ENCODE data around the gene PPIL4. TPM values are rescaled to one million over a fixed set of nuclear protein-coding genes. Genes with fewer than 3 reads are reported as not detected.
A peak's percentile ranks its signal among the peaks of the same experiment; 100 is the strongest.
"Not testable (repeated sequence)": the region's sequence is repeated elsewhere in the genome, so short reads cannot be mapped to it uniquely, and the experiment has no call there.

PPIL4 gene
- total RNA-seq, 1 donor from 2014 or later = 21.1 TPM

DNA sequence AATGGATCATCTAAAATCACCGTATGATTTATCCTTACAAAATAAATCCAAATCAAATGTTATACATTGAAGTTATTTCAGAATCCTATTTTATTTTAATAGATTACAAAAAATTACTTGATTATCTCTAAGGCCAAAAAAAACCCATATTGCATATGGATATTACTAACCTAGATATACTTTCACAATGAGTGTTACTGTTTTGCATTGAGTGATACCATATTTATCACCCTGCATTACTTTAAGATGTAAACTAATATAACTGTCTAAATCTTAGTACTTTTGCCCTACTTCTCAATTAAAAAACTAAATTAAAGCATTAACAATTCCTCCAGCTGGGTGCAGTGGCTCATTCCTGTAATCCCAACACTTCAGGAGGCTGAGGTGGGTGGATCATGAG, 11.1 kb downstream of the PPIL4 start:
- no peak for DNase-seq (ENCODE audit: low spot score)

DNA sequence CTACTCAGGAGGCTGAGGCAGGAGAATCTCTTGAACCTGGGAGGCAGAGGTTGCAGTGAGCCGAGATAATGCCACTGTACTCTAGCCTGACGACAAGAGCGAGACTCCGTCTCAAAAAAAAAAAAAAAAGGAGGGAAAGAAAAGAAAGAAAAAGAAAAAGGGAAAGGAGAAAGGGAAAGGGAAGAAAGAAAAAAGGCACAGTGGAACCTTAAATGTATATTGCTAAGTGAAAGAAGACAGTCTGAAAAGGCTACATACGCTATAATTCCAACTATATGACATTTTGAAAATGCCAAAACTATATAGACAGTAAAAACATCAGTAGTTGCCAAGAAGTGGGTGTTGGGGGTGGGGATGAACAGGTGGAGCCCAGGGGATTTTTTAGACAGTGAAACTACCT, 16.2 kb downstream of the PPIL4 start:
- DNase-seq (ENCODE audit: low spot score) = no peak

DNA sequence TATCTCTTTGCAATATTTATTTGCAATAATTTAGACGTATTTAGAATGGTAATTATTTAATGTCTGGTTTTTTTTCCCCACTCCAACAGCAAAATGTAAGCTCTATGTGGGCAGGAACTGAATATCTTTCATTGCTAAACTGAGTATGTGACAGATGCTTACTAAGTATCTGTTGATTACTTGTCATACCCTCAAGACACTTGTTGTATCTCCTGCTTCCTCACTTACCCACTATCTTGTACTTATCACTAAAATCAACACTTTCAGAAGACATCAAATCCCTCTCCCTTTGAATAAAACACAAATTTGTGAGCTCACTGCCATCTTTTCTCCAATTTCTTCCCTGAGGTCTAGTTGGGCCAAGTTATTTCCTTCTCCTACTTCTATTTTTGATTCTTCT, 30.3 kb downstream of the PPIL4 start:
- DNase-seq (ENCODE audit: low spot score) = no peak

DNA sequence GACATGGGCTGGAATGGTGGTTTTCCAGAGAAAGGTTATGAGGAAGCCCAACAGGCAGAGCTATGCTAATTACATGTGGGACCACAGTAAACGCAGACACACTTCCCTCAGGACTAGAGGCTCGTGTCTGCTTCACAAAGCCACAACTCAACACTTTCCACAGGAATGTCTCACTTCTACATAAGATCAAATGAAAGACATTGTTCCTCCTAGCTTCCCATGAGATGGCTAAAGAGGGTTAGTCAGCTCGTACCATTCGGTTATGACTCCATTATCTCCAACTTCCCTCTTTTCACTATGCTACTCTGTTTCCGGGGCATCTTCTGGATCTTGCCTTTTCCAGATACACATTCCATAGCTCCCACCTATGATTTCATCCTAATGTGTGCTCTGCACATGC, 31.9 kb downstream of the PPIL4 start:
- no peak for DNase-seq (ENCODE audit: low spot score)

DNA sequence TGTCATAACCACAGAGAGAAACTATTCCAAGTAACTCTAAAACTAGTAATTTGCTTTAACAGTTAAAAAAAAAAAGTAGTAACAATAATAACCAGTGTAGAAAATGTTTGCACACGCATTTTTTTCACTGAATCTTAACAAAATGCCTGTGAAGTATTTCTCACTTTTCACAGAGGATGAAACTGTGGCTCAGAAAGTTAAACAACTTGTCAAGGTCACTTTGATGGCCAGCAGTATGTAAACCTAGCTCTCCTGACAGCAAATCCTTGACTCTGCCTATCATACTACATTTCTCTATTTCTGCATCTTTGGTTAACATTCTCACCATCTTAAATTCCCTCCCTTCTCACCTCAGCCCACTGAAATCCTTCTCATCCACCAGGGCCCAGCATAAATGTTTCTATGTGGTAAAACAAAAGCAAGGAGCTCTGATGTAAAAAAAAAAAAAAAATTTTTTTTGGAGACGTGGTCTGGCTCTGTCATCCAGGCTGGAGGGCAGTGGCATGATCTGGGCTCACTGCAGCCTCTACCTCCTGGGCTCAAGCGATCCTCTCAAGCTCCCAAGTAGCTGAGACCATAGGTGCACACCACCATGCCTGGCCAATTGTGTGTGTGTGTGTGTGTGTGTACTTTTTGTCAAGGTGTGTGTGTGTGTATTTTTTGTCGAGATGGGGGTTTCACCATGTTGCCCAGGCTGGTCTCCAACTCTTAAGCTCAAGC, 34.9 kb downstream of the PPIL4 start:
- DNase-seq (ENCODE audit: low spot score) = no peak

DNA sequence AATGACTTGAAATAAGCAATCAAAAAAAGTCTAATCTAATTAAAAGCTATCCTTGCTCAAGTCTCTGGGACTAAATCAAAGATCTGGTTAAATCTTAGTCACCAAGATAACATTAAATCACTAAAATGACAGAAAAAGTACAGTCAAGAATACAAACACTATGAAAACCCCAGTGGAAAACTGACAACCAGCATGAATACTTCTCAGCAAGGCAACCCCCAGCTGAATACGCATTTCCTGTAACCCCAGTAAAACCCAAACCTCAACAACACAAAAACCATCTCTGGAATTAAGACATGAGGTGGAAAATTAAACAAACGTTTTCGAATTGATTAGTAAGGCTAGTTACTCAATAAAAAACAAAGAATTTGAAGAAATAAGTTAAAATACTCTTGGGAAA, 37.4 kb downstream of the PPIL4 start:
- no peak for DNase-seq (ENCODE audit: low spot score)

DNA sequence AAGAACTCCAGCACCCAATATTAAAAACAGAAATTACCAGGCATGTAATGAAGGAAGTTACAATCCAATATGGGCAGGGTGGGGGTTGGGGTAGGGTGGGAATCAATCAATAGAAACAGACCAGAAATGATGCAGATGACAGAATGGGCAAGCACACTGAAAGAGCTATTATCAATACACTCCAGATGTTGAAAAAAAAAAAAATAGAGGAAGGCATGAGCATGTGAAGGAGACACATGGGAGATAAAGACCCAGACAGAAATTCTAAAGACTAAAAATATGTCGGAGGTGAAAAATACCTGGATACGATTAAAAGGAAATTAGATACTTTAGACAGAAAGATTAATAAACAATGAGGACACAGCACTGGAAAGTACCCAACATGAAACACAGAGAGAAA, 42.0 kb downstream of the PPIL4 start:
- DNase-seq (ENCODE audit: low spot score) = no peak

DNA sequence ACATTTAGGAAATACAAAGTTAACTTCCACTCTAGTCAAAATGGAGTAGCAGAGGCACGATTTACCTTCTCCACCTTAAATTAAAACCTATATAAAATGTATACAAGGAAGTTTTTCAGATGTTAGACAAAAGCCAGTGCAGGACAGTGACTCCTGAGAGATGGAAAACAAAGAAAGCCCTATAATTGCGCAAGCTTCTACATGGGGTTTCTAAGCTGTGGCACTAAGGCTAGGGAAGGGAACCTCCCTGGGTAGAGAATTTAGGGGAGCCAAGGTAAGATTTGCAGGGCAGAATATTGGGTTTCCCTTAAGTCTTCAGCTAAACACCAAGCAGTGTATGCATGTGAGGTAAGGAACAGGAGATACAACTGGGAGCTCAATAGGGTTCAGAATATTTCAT, 42.6 kb downstream of the PPIL4 start:
- no peak for DNase-seq (ENCODE audit: low spot score)

DNA sequence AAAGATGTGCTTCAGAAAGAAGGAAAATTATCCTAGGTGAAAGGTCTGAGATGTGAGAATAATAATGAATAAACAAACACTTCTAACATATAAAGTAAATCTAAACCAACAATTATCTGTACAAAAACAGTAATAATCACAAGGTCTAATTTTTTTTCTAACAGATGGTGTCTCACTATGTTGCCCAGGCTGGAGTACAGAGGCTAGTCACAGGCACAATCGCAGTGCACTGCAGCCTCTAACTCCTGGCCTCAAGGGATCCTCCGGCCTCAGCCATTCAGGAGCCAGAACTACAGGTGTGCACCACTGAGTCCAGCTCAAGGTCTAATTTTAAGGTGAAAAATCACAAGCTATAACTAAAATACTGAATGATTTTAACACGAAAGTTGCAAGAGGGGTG, 44.1 kb downstream of the PPIL4 start:
- DNase-seq (ENCODE audit: low spot score) = no peak

DNA sequence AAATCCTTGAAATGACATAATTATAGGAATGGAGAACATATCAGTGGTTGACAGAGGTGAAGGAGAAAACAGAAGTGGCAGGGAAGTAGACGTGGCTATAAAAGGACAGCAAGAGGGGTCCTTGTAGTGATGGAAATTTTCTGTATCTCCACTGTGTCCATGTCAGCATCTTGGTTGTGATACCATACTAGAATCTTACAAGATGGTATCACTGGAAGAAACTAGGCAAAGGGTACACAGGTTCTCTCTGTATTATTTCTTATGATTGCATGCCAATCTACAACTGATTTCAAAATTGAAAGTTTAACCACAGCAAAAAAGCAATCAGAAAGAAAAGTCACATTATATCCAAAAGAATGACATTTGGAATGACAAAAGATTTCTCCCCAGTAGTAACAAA, 44.6 kb downstream of the PPIL4 start:
- no peak for DNase-seq (ENCODE audit: low spot score)

DNA sequence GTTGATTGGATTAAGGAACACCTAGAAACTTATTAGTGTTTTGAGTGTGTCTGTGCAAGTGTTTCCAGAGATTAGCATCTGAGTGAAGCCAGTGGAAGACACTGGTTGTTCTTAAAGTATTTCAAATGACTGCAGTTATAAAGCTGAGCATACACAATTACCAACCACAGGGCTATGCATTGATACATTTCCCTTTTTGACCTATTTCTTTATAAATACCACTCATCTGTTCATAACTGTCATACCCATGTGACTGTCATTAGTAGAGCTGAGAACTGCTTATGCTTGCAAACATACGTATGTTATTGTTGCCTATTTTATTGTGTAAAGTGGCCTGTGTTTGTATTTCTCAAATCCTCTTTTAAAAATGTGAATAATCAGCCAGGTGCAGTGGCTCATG, 45.7 kb downstream of the PPIL4 start:
- DNase-seq (ENCODE audit: low spot score) = no peak

DNA sequence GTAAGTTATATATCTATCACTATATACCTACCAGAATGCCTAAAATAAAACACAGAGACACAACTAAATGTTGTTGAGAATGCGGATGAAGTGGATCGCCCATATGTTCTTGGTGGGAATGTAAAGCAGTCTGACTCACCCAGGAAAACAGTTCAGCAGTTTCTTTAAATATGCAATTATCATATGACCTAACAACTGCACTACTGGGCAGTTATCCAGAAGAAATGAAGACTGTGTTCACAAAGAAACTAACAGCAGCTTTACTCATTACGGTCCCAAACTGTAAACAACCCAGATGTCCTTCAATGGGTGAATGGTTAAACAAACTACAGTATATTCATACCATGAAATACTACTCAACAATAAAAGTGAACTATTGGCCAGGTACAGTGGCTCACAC, 46.8 kb downstream of the PPIL4 start:
- DNase-seq (ENCODE audit: low spot score) = no peak

DNA sequence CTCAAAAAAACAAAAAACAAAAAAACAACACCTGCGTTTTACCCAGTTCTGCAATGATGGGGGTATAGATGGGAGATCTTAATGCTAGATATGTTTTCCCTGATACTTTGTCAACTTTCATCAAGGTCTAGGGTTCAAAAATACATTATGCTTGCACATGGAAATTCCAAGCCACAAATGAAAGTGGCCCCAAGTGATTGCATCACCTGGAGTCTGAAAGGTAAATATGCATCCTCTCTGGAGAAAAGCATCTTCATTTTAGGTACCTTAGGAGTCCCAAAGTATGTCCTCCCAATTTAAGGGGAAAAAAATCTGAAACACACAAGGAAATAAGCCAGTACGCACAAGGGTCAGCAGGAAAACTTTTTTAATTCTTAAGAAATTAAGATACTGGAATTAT, 48.5 kb downstream of the PPIL4 start:
- DNase-seq (ENCODE audit: low spot score) = no peak

DNA sequence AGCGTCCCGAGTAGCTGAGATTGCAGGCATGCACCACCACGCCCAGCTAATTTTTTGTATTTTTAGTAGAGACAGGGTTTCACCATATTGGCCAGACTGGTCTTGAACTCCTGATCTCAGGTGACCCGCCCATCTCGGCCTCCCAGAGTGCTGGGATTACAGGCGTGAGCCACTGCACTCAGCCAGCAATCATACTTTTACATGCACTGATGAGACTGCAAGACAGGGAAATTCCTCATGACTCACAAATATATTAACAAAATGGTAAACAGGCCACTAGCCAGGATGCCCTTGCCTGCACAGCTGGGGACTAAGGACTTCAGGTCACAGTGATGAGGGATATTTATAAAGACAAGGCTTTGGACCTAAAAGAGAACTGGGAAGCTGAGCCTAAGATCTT, 49.2 kb downstream of the PPIL4 start:
- DNase-seq (ENCODE audit: low spot score) = not testable (repeated sequence)

DNA sequence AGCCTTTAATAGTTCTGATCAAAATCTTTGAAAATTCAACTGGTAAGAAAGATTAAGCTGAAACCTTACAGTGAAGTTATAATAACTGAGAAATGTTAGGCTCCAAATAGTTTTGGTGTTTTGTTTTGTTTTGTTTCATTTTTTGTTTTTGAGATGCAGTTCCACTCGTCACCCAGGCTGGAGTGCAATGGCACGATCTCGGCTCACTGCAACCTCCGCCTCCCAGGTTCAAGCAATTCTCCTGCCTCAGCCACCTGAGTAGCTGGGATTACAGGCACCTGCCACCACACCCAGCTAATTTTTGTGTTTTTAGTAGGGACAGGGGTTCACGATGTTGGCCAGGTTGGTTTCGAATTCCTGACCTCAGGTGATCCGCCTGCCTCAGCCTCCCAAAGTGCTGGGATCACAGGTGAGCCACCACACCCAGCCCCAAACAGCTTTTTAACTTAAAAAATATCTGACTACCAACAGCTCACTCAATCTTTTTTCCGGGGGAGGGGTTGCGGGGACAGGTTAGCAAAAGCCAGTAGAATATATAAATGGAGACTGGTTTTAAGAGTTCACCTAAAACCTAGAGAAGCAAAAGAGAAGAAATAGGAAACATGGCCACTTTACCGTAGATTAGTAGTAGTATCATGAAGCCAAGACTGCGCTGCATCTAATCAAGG, 50.4 kb downstream of the PPIL4 start:
- not testable (repeated sequence) for DNase-seq (ENCODE audit: low spot score)

DNA sequence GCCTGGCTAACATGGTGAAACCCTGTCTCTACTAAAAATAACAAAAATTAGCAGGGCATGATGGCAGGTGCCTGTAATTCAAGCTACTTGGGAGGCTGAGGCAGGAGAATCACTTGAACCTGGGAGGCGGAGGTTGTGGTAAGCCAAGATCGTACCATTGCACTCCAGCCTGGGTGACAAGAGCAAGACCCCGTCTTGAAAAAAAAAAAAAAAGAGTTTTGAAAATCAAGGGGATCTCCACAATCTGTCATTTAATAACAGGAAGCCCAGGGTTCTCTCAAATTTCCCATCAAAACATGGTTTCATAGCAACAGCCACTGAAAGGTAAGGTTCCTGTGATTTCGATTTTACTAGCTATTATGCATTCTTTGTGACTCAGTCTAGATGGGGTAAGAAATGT, 51.0 kb downstream of the PPIL4 start:
- DNase-seq (ENCODE audit: low spot score) = not testable (repeated sequence)

DNA sequence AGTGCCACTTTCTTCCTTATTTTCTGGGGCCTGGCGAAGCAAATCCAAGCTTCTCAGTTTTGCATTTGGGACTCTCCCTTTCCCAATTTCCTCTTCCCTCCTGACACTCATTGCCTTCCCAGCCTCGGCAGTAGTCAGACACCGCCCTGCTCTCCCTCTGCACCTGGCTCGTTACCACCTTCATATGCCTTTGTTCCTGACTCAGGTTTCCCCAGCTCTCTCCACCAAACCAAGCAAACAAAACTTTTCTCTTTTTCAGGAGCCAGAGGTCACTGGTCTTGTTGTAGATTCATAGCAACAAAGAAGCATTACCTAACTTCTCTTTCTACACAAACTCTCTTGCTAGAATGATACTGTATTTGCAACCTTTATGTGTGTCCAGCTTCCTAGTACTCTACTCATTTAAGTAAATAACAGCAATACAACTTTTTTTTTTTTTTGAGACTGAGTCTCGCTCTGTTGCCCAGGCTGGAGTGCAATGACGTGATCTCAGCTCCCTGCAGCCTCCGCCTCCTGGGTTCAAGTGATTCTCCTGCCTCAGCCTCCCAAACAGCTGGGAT, 52.0 kb downstream of the PPIL4 start:
- DNase-seq (ENCODE audit: low spot score) = no peak

DNA sequence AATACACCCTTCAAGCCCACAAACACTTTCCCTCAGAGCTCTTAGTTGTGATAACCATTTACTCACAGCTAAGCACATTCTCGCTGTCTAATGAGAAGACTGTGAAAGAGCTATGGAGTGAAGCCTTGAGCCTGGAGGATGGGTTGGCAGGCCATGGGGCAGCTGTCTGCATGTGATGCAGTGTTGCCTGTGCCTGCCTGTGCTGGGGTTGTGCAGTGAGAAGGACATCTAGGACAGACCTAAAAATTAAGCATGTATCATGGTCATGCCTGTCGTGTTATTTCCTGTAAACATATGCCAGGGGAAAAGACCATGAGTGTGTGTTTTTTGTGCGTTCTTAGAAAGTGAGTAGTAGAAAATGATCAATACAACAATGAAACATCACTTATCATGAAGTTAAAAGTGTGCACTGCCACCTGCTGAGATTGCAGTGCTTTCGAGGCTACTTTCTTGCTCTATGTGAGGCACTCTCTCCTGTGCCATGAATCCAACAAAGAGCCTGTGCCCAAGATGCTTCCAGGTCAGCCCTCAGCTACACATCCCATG, 53.0 kb downstream of the PPIL4 start:
- no peak for DNase-seq (ENCODE audit: low spot score)

DNA sequence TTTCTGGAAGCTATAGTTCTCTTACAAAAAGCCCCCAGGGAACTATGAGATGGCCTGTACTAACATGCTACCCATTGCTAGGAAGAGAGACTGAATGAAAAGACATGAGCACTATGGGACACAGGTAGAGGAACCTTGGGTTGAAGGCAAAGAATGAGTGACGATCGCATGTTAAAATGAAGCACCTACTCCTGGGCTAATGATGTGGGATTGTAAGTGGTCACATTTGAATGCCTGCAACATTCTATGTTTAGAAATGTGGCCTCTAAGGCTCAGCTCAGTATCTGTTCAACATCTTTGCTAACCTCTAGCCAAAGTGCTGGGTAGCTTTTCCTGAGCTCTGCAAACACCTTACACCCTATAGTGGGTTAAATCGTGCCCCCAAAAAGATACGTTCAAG, 55.9 kb downstream of the PPIL4 start:
- DNase-seq (ENCODE audit: low spot score) = no peak

DNA sequence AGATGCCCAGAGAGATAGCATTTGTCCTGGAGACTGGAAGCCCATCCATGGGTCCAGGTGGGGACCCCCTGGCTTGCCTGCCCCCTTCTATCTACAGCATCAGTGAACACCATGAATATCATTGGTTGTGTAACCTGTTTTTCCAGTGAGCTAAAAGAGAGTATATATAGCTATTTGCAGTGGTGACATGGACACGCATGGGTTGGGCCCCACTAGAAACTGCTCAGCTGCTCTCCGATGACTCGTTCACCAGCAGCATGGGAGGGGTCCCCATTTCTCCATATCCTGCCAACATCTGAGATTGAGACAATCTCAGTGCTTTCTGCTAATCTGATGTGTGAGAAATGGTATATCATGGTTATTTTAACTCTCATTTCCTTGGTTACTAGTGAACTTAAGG, 57.0 kb downstream of the PPIL4 start:
- DNase-seq (ENCODE audit: low spot score) = no peak

DNA sequence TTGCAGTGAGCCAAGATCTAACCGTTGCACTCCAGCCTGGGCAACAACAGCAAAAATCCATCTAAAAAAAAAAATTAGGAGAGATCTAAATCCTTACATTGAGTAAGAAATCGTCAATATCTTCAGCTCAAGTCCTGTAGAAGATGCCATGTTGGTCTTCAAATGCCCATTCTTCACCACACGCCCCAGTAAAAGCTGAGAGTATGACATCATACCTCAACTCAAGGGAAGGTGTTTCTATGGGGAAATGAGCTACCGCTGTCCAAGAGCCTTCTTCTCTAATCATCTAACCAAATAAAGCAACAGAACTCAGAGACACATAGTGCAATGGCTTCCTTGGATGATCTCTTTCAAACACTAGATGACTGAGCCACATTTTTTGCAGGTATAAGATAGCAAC, 58.5 kb downstream of the PPIL4 start:
- no peak for DNase-seq (ENCODE audit: low spot score)

DNA sequence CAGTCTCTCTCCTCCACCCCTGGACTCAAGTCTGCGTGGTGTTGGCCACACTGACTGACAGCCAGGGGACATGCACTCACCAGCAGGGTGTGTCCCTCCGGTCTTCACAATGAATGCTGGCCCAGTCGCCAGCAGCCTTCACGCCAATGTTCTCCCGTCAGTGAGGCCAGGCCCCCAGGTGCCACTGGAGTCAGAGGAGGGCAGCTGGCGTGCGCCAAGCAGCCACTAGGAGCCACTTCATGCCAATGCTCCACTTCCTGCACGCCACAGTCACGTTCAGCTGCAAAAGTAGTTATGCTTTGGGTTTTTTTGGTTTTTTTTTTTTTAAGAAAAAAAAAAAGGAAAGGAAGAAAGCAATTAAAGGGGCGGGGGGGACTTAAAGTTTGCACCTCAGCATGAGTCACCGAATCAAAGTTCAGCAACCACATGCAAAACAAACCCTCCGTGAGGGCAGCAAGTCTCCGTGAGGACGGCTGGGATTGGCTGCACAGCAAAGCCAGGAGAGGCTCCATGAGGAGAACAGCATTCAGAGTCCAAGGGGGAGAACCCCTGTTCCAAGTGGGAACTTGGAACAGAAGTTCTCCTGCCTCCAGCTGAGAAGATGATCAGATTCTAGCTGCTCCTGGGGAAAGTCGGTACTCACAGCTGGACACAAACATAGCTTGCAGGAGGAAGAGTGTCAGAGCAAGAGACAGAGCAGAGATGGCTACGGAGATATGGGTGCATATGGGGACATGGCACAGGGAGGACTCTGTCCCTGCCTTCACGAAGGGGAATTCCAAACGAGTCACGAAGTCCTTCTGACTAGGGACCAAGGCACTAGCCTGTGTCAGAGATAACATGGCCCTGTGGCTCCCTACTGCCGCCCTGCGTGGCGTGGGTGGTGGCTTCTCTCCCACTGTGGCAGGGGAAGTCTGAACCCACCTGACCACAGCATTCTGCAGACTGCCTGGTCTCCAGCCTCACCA, 60.8 kb downstream of the PPIL4 start, which contains the start of gene ZC3H12D:
ZC3H12D (minus strand) TSS at position 282 of the 968 bp plus-strand sequence. CDS start 10,471 bp downstream, outside the sequence.
- DNase-seq (ENCODE audit: low spot score) = peak; percentile 45
